GM21619 (cell line): ENCODE results near the gene TMEM269.

ENCODE experiments used
- ATAC-seq: cut with Tn5 transposase; IDR thresholded peaks from one replicate; pipeline ENCODE4 v1.9.1; 2021; ENCODE audit not compliant: unreplicated experiment

The TMEM269 gene, protein sequence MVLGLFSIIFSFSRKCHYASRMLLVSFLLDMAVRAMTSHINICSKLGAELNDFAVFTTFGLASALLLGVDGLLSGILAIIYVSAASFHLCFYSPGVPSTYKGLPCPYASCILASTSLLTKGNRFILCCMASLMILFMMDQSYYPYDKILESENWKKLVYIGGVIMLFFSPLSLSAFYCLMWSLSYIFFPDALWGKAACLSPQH

DNA sequence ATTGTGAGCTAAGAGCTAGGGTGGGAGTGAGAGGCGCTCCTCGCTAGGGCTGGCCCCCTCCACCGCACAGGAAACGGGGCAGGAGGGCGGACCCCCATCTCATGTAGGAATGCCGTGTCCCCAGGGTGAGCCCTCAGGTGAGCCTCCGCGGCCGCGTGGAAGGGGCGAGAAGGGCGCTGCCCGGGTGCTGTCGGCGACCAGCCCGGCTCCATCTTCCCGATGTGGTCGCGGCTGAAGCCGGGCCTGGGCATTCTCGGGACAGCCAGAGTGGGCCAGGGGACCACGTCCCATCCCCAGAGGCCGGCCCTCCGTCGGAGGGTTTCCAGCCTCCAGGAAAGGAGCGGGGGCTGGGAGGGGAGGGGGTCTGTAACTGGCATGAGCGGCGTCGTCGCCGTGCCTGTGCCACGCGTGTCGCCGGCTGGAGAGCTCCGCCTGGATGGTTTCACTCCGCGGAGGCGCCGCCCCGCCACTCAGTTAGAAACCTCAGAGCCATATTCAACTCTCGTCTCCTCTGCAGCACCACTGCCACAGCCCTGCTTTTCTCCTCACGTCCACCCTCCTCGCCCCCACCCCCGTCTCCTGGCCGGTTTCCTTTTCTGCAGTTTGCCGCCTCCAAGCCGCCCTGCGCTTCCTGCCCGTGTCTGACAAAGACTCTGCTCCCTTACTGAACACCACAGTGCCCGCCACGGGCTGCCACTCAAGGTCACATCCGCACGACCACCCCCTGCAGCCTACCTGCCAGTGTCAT, at the start of gene TMEM269:
Gene TMEM269 (plus strand): TSS at position 46 of the 748 bp plus-strand sequence. CDS start 4,903 bp downstream, outside the sequence.
- no peak for ATAC-seq

DNA sequence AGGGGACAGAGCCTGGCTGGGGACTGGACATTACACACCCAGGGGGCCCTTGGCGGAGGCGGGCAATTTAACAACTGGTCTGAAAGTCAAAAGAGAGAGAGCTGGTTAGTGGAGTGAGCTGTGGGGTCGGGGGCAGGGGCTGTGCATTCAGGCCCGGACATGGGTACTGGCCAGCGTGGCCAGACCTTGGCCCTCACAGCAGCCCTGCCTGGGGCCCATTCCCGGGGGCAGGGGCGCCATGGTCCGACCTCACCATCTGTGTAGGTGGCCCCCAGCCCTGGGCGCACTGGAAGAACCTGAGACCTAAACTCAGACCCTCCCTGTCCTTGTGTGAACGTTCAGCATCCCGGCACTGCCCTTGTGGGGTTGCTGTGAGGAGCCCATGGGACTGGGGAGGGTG, 49.7 kb upstream of the TMEM269 start:
- no peak for ATAC-seq

DNA sequence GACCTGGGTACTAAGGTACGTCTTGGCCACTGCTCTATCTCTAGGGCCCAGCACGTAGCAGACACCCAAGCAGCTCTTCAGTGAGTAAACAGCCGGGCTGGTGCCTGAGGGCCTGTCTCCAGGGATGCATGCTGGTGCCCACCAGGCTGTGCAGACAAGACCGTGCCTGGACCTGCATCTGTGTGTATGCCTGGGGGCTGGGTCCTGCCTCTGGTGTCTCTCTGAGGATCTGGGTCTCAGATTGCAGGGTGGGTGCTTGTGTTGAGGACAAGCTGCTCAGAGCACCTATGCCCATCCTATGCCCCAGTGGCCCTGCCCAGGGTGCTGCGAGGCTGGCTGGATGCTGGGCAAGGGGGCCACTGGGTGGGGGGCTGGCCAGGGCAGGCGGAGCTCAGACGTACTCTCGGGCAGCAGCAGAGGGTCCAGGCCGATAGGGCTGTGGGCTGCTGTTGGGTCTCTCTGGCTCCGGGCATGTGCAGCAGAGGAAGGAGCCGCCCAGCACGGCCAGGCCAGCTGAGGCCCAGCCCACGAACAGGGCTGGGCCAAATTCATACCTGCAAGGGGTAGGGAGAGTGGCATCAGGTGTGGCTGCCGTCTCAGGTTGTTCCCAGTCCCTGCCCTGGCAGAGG, 49.2 kb upstream of the TMEM269 start:
- ATAC-seq: no peak

DNA sequence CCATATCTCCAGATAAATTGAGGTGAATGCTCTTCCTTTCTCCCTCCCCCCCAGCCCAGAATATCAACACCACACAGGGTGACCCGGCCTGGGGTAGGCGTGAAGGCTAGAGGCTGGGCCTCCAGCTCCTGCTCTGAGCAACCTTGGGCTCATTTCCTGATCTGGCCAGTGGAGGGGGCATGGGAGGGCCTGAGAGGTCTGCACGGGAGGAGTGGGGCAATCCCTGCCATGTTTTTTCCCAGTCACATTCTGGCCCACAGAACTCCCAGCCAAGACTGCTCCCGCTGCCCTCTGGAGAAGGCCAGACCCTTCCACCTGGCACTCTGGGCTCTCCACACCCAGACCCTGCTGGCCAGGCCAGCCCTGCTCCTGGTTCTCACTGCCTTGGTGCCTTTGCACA, 48.6 kb upstream of the TMEM269 start:
- no peak for ATAC-seq

DNA sequence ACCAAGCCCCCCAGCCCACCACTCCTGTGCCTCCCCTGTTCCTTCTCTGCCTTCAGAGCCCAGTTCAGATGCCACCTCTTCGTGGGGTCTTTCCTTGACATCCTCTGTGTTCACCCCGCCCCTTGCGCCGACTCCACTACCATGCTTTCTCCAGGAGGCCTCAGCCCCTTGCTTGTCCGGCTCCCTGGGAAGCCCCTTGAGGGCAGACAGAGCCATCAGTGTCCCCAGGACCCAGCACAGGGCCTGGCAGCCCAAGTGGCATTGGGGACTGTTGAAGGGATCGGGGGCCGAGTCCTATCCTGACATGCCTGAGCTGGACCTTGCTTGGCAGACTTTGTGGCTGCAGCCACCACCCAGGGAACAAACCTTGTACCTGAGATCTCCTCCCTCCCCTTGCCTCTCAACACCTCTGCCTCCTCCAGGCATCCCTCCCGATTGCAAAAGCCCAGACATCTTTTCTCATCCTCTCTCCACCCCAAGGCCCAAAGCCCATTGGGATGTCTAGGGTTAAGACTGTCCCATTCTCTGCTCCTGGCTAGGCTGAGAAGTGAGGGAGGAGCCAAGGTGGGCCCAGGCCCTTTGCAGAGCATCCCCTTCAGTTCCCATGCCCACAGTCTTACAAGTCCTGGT, 48.1 kb upstream of the TMEM269 start:
- ATAC-seq: no peak

DNA sequence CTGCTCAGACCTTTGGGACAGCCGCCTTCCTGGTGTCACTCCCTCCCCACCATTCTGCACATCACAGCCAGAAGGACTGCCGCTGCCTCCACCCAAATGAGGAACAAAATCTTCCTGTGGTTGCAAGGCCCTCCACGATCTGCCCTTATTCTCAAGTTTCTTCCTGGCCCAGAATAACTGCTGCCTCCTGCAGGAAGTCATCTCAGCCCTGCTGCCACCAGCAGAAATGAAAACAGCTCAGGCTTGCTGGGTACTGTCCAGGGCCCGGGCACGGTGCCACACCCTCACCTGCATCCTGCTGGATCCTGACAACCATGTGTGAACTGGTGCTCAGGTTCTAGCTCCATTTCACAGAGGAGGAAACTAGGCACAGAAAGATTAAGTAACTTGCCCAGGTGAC, 47.5 kb upstream of the TMEM269 start:
- ATAC-seq: no peak

DNA sequence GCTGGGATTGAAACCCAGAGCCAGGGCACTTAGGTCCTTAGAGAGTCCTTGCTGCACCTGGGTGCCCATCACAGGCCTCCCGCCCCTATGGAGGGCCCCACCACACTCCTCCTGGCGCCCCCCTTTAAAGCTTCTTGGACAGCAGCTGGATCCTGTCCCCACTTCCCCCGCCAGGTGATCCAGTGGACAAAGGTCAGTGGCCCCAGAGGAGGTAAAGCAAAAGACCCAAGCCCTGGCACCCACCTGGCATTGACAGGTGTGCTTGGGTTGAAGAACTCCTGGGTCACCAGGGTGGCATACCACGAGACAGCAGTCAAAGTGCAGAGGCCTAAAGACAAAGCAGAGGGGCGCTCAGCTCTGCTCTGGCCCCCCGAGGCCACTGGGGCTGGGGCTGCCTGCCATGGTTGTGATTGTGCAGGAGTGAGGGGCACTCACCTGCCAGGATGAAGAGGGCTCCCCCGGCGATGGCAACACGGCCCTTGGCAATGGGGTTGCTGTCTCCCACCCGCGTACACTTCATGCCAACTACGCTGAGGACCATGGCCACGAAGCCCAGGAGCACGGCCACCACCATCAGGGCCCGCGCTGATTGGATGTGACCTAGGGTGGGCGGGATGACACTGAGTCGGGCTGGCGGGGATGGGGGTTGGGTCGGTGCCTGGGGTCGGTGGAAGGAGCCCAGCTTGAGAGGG, 46.7 kb upstream of the TMEM269 start:
- no peak for ATAC-seq

DNA sequence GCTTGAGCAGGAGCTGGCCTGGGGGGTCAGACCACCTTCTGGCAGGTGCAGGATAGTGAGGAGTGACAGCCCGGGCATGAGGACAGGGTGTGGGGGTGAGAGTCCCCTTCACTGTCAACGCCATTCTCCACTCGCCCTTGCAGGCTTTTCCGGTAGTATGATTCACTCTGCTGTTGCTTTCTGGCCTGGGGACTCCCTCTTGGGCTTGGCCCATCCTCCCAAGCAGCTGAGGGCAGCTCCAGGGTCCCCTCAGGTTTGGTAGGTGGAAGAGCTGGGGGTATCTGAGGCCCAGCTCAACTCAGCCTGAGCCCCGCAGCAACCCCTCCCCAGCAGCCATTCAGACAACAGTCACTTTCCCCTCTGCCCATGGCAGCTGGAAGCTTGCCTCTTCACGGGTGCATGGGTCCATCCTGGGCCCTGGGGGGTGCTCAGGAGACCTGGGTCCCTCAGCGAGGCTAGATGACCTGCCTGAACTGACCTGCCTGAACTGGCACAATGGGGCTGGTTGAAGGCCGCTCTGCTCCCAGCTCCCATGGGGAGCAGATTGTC, 46.0 kb upstream of the TMEM269 start:
- no peak for ATAC-seq

DNA sequence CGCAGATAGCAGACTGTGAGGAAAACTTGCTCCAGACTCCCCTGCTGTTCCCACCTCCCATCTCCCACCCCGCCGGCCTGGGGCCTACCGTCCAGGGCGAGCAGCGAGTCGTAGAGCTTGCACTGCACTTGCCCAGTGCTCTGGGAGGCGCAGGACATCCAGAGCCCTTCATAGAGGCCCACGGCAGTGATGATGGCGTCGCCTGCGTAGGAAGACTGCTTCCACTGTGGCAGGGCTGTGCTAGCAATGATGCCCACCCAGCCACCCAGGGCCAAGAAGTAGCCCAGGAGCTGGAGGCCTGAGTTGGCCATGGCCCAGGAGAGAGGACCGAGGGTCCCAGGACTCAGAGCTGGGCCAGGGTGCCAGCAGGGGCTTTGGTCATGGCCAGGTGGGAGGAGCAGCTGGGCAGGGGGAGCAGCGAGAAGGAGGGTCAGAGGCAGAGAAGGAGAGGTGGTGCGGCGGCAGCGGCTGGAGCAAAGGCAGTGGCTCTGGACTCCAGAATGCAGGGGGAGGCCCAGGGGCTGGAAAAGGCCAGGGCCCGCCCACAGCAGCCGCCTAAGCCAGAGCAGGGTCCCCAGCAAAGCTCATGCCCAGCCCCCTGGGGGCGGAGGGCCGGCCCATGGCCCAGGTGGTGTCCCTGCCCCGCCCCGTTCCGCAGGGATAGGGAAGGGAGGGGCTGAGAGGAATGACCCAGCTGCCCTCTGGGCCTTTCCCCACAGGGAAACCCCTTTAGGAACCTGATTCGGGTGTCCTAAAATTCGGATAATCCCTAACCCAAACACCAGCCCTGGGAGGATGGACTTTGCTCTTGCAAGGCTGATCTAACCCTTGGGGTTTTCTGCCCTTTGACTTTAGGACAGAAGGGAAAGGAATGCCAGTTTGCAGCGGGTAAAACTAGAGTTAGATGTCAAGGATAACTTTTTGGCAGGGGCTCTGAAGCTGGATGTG, 44.8 kb upstream of the TMEM269 start, which contains the start of gene CLDN19:
Gene CLDN19 (minus strand): TSS at position 484 of the 948 bp plus-strand sequence. CDS start 173 bp downstream, at position 311.
- ATAC-seq: no peak

DNA sequence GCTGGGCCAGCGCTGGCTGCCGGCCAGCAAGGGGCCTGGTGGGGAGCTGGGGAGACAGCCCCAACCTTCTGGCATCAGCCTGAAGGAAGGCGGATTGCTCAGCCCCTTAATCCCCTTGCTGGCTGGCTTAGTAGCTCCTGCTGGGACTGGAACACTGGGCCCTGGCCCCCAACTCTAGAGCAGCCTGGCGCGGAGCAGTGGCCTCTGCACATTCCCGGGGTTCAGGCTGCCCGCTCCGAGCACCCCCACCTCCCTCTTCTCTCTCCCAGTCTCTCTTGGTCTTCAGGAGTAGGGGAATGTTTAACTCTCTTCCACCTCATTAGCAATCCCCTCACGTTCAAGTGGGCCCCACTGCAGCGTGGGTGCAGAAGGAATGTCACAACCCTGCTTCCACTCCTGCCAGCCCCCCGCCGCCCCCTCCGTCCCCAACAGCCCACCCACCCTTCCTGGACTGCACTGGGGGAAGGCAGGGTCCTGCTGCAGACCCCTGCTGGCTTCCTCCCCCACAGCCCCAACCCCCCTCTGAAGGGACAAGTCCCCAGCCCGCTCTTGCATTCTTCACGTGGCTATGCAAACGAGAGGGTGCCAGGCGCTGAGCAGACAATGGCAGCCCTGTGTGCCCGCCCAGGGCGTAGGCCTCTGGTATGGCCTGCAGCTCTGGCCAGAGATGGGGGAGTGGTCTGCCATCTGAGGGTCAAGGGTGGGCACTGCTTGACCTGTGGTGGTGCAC, 43.8 kb upstream of the TMEM269 start:
- ATAC-seq: no peak

DNA sequence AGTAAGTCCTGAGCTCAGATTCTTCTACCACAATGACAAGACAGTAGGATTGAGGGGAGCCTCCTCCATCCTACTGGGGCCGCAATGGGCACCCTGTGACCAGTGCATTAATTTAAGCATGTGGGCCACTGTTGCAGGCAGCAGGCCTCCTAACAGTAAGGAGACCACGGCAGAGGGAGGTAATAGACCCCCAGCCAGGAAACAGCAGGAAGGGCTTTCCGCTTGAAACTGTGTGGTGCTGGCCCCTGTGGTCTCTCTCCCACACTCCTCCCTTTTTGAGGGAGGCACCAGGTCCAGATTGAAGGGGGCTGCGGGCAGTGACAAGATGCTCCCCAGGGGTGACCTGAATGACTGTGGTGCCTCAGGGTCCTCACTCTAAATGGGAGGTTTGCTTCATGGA, 43.1 kb upstream of the TMEM269 start:
- no peak for ATAC-seq

DNA sequence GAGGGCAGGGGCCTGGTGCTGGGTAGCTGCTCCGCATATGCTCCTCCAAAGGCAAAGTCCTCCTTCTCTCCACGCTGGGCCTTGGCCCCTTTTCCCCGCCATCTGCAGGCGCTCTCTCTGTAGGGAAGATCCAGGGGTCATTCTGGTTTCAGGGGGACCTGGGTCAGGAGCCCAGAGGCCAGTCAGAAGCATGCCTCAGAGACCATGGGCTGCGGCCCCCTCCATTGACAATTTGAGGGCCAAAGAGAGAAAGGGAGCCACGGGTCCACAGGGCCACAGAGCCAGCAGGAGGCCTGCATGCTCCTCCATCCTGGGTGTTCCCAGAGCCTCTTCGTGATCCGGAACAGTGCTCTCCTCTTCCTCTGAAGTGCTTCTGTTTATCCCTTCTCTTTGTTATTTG, 42.6 kb upstream of the TMEM269 start:
- no peak for ATAC-seq

DNA sequence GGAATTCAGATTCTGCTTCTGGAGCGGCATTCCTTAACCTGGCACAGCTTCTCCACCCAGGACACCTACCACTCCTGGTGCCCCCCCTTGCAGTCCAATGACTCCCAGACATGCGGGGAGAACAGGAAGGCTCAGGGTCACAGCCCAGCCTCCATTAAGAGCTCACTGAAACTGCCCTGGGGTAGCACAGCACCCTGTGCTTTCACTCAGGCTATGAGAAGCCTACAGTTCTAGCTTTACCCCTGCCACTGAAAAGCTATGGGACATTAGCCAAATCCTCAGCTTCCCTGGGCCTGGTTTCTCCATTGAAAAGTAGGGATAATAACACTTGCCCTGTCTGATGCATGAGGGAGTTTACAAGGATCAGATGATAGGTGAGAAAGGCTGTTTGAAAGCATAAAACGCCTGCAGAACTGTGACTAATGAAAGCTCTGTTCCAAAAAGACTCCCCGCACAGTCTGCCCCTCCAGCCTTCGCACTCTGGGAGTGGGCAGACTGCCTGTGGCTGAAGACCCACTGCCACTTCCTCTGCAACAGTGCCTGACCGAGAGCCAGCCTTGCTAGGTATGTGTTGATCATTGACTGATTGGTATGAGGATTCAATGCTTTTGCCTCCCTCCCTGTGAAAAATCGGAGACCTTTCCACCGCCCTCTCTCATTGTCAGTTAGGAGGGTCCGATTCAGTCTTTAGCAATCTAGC, 42.0 kb upstream of the TMEM269 start:
- ATAC-seq: no peak

DNA sequence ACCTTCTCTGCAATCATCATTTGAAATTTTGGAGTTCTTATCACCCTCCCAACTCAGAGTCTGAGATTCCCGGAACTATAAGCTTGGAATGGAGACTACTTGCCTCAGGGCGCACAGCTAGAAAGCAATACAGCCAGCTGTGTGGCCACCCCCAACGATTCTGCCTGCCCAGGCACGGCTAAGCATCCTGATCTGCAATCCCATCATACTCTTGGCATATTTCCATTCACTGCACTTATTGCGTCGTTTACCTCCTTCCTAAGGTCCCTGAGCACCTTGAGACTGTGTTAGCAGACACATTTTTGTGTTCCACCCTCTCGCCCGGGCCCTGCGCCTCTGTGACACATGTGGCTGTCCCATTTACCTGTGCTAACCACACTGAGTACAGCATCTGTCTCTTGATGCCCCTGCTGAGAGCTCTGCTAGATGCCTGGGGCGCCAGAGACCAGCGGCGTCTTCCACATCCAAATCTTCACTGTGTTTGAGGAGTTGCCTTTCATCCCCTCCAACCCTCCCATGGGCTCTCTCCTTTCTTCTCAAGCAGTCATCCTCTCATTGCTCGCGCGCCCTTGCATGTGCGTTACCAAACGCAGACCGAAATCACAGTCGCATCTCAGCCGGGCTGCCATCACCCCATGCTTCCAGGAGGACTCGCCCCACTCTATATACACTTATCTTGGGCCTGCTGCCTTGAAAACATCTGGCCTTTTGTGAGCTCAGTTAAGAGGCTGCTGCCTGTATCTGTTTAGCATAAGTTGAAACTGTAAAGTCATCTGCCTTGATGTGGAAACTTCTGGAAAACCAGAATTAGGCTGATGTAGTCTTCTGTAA, 41.3 kb upstream of the TMEM269 start:
- no peak for ATAC-seq

DNA sequence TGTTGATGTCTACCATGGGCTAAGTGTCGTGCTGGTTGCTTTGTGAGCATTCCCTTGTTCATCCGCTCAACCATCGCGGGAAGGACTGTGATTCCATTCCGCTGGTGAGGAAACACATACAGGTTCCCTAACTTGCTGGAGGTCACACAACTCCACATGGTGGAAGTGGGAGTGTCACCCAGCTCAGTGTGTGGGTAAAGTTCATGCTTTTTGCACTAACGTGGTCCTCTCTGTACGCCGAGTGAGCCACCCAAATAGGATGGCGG, 40.7 kb upstream of the TMEM269 start:
- ATAC-seq: no peak

DNA sequence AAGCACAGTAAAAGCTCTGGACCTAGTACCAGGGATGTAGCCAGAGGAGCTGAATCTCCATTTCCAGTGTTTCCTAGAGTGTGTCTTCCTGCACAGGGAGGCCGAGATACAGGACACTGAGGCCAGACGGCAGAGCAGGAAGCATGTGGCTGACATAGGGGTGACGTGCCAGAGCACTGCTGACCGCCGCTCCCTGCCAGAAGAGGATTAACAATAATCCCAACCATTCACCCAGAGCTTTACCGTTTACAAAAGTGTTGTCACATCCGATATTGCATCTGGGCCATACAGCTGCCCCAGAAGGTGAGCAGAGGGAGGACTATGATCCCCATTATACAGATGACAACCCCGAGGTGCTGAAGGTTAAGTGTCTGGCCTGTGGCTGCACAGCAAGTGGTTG, 38.9 kb upstream of the TMEM269 start:
- ATAC-seq: no peak

DNA sequence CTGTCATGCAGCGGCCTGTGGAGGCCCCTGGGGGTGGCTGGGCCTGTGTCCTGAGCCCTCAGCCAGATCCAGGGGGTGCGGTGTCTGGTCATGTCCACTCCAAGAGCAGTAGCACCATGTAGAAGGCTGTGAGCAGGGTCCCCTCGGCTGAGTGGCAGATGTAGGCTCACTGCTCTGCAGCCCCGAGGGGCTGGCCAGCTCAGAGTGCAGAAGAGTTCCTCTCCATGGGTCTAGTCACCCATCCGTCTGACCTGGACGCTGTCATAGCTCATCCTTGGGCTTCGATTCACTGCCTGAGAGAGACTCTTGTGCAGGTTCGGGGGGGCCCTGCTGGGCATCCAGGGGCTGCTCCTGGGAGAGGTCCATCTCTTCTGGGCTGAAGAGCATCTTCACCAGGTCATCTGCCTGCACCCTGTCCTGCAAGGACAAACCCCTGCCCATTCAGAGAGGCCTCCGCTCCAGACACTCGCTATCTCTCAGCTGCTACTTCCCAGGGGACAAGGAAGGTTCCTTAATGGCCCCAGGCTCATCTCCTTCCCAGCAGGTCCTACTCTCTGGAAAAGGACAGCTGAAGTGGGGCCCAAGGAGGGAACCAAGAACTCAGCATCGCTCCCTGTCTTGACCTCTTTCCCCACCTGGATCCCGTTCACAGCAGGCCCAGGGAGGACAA, 38.2 kb upstream of the TMEM269 start:
- no peak for ATAC-seq
